HG03432 (cell line): Measurements from ENCODE around the gene ATP13A4.
"Not testable (repeated sequence)": the region's sequence is repeated elsewhere in the genome, so short reads cannot be mapped to it uniquely, and the experiment has no call there.

Experiments
- ATAC-seq: cut with Tn5 transposase; IDR thresholded peaks from one replicate; pipeline ENCODE4 v1.9.1; 2021; ENCODE audit warnings: mild to moderate bottlenecking, moderate library complexity; ENCODE audit not compliant: unreplicated experiment

Gene ATP13A4

GRCh38 chr3:193563426-193563825 is 8.7 kb upstream of the ATP13A4 start:
- no peak for ATAC-seq

DNA sequence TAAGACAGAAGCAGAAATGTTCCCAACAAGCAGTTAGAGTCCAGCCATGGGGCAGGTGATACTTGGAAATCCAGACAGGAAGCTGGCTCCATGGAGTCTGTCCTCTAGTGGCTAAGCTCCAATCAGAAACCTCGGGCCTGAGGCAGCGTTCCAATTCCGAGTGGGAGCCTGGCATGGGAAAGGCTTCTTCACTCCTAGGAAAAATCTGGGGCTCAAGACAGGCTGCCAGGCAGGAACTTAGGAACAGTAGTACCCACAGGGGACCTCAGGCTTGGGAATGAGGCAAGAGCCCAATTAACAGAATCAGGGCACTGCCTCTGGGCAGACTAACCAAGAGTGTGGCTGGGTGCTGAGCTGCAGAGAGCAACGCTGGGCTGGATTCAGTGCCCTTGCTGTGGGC is 6.2 kb upstream of the ATP13A4 start:
- no peak for ATAC-seq

DNA sequence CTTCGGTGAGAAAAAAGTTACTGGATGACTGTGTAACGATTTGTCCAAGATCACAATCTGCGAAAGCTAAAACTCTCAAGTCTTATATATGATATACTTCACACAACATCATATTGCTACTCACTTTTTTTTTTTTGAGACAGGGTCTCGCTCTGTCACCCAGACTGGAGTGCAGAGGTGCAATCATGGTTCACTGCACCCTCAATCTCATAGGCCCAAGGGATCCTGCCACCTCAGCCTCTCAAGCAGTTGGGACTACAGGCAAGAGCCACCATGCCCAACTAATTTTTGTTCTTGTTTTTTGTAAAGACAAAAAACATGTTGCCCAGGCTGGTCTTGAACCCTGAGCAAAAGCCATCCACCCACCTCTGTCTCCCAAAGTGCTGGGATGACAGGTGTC is 5.4 kb upstream of the ATP13A4 start:
- ATAC-seq, result no peak

GRCh38 chr3:193559100-193559499 is 4.4 kb upstream of the ATP13A4 start:
- ATAC-seq, result no peak

GRCh38 chr3:193556841-193557240 is 2.1 kb upstream of the ATP13A4 start:
- no peak for ATAC-seq

- no peak for ATAC-seq
These were observed 1.1 kb downstream of the ATP13A4 start for GRCh38 chr3:193553586-193553985.

DNA sequence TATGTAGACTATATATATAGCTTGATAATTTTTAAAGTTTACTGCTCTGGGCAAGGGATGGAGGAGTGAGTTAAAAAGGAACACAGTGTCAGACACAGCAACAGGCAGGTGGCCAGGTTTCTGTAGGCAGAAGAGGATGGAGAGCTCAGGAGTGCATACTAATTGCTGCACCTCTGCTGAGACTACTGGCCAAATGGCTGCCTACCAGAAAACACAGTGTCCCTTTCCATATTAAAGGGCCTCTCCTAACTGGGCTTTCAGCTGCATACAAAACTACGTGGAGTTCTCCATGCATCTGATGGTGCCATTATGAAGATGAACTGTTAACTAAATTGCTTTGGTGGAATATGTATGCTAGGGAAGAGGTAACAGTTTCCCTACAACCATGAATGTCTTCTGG is 1.8 kb downstream of the ATP13A4 start:
- no peak for ATAC-seq

- no peak for ATAC-seq
These were observed 6.3 kb downstream of the ATP13A4 start for GRCh38 chr3:193548406-193548805.

DNA sequence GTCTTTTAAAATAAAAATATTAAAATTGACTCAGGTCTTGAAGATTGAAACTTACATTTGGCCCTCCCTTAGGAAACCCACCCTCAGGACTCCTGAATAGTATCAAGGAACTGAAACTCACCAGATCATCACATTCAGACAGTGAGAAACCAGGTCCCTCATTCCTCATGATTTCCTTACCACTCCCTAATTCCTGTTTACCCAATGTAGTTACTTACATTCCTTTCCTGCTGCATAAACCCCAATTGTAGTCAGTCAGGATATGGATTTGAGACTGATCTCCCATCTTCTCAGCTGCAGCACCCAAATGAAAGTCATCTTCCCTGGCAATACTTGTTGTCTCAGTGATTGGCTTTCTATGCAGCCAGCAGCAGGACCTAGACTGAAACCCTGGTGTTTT is 8.6 kb downstream of the ATP13A4 start:
- no peak for ATAC-seq

GRCh38 chr3:193545304-193545703 is 9.4 kb downstream of the ATP13A4 start:
- ATAC-seq, result no peak

GRCh38 chr3:193544289-193544688 is 10.4 kb downstream of the ATP13A4 start:
- ATAC-seq, result no peak

DNA sequence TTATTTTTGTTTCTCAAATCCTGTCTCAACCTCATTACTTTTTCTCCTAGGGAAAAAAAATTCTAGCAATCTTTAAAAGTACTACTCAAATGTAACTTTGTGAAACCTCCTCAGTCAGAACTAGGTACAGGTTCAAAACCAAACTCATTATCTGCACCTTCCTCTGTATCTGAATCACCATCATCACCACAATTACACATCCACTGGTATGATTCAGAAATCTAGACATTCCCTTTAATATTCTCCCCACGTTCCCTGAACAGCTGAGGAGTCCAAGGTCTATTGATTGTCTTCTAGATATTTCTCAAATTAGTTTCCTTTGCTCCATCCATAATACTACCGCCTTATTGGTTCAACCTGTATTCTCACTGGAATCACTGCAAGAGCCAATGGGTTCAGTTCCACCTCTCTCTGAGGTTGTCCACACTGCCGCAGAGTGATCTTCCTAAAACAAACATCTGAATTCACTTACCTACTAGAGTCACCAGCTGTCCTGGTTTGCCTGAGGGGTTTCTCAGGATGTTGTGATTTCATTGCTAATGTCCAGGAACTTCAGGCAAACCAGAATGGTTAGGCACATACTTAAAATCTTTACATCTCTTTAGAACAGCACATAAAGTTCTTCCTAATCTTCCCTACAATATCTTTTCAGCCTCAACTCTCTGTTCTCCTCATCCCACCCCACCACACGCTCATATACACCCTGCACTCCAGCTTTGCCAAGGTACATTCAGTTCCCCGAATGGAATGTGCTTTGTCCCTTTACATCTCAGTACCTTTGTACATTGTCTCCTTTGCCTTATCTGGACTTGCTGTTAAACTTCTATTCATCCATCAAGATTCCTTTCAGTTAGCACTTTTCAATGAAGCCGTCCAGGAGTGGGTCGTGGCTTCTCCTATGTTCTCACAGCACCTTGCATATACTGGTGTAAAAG is 24.2 kb downstream of the ATP13A4 start:
- no peak for ATAC-seq

DNA sequence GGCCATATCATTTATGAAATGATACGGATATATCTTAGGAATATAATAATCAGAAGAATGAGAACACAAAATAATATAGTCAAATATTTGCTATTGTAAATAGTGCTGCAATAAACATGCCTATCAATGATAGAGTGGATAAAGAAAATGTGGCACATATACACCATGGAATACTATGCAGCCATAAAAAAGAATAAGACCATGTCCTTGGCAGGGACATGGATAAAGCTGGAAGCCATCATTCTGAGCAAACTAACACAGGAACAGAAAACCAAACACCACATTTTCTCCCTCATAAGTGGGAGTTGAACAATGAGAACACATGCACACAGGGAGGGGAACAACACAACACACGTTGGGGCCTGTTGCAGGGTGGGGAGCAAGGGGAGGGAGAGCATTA is 28.6 kb downstream of the ATP13A4 start:
- ATAC-seq, result not testable (repeated sequence)

DNA sequence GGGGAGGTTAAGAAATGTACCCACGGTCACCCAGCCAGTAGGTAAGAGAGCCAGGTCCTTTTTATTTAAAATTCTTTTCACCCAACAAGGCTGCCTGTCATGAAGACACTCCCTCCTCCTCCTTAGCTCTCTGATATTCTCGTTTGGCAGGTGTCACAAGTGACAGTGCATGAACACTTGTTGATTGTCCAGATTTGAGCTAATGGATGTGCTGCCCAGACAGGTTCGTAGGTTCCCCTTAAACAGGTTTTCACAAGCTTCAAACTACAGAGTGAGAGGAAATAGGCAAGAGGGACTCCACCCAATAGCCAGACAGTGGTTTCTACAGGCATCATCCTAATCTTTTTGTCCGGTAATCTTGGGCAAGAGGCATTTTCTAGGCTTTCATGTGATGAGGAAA is 32.2 kb downstream of the ATP13A4 start:
- ATAC-seq, result no peak

- ATAC-seq, result no peak
These were observed 34.0 kb downstream of the ATP13A4 start for GRCh38 chr3:193520738-193521137.

DNA sequence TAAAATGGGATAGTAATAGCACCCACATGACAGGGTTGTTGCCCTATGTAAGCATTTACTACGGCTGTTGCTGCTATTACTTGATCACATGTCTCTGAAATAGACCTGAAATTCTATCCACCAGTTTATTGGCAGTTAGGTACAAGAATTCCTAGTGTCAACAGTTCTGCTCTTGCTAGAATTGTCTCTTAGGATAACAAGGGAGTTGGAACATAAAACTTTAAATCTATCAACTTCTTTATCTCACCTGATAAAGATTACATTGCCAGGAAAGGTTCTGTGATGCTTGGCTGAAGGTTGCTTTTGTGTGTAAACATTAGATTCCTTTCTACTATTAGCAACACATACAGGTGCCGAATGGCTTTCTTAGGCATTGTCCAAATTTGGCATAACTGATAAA is 38.7 kb downstream of the ATP13A4 start:
- no peak for ATAC-seq

GRCh38 chr3:193510154-193510553 is 44.5 kb downstream of the ATP13A4 start:
- ATAC-seq, result no peak

DNA sequence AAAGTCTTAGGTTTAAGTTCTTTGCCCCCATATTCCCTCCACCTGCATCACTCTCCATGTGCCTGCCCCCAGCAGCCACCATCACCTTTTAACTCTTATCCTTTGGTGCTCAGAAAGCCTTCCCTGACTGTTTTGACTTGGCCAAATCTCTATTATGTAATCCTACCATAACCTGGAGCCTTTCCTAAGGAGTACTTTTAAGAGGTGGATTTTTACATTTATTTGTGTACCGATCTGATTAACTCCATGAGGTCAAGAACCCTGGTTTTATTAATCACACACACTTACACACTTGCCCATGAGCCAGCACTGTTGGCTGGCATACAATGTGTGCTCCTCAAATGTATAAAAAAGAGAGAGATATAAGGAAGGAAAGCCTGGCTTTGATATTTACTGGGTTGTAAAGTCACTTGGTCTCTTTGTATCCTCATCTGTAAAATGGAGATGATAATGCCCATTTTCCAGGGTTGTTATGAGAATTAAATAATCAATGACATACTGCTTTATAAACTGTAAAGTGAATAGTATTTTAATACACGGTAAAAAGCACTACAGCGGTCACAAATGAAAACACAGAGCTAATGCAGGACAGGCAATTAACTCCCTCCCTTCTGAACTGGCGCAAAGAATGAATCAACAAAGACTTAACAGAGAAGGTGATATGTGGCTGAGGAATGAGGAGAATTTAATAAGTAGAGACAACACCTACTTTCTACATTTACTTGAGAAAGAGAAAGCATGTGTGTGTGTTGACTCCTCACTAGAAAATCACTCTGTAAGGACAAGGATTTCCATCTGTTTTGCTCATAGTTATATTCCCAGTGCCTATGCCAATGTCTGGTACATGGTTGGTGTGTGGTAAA is 45.4 kb downstream of the ATP13A4 start:
- ATAC-seq, result no peak

GRCh38 chr3:193508108-193508507 is 46.6 kb downstream of the ATP13A4 start:
- ATAC-seq, result no peak

DNA sequence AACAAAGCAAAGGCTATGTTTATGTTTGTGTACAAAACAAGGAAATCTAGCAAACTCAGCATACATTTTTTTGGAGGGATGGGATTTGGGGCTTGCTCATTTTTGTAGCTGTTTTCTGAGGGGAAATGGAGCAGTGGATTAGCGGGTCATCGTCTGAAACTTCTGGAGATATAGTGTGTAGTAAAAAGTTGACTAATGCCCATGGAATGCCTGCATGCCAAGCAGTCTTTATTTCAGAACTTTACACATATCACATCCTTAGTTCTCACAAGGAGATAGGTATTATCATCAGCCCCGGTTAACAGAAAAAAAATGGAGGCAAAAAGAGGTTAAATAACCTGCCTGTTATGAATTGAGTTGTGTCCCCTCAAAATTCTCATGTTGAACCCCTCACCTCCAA is 47.1 kb downstream of the ATP13A4 start:
- no peak for ATAC-seq

- ATAC-seq, result no peak
These were observed 47.8 kb downstream of the ATP13A4 start for GRCh38 chr3:193506921-193507320.

- no peak for ATAC-seq
These were observed 51.8 kb downstream of the ATP13A4 start for GRCh38 chr3:193502871-193503270.
